Inflammatory macrophage treated with lipopolysaccharide for 1 hour (primary cell): ENCODE measurements around the gene PCDH9.
"Not testable (repeated sequence)": the region's sequence is repeated elsewhere in the genome, so short reads cannot be mapped to it uniquely, and the experiment has no call there.

Experiments used
- DNase-seq, 2 donors: peaks; one replicate each; pipeline ENCODE4 v3.0.0-alpha.2; 2020 to 2022

PCDH9 gene

DNA sequence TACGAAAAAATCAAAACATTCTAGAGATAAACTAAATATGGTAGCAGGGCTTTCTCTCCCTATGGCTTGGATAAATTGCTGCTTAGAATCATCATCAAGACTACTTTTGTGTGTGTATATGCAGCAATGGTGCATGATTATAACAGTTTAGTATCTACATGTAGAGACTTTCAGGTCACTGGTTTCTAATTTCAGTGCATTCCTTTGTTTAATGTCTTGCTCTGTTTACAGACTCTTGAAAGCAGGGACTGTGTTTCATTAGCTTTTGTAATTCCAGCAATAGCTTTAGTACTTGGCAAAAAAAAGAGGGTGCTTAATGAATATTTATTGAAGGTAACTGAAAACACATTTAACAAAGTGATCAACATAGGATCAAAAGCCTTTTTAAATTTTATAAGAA, 420.7 kb downstream of the PCDH9 start:
- DNase-seq = no peak

GRCh38 chr13:66807251-66807650, 422.9 kb downstream of the PCDH9 start:
- DNase-seq = no peak

- DNase-seq = no peak
These were observed 424.5 kb downstream of the PCDH9 start for GRCh38 chr13:66805657-66806056.

GRCh38 chr13:66803808-66804456, 426.2 kb downstream of the PCDH9 start:
- no peak for DNase-seq

GRCh38 chr13:66803013-66803807, 426.9 kb downstream of the PCDH9 start:
- DNase-seq = no peak

DNA sequence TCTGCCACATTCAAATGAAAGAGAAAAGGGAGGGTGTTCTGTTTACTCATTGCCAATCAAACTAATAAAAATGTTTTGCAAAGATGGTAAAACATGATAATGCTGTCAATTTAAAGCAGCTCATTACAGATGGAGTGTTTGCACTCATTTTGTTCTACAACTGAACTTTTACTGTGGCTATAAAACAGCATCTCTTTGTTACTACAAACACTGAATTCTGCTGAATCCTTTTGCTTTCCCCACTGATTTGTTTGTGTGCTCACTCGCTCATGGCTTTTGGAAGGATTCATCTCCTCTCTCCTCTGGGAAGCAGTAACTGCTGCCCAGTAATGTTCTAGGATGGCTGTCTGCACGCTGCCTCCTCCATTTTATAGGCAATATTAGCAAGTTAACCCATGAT, 434.5 kb downstream of the PCDH9 start:
- DNase-seq = no peak

GRCh38 chr13:66794340-66795031, 435.6 kb downstream of the PCDH9 start:
- no peak for DNase-seq

GRCh38 chr13:66790861-66791260, 439.3 kb downstream of the PCDH9 start:
- DNase-seq = no peak

DNA sequence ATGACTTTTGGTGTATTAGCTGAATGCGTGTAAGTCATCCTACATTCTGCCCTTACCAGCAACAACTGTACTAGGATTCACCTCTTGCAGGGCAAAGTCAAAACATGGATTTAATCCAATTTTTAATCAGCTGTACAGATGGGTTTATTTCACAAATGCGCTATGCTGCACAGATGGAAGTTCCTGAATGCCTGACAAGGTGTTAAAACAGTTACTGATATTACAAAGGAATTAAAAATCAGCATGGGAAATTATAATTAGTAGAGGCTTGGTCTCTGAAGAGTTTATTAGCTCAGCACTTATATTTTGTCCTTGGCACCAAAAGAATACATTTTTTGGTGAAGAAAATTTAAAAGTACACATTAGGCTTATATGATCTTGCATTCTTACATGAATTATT, 448.9 kb downstream of the PCDH9 start:
- no peak for DNase-seq

- no peak for DNase-seq
These were observed 449.3 kb downstream of the PCDH9 start for GRCh38 chr13:66780814-66781213.

DNA sequence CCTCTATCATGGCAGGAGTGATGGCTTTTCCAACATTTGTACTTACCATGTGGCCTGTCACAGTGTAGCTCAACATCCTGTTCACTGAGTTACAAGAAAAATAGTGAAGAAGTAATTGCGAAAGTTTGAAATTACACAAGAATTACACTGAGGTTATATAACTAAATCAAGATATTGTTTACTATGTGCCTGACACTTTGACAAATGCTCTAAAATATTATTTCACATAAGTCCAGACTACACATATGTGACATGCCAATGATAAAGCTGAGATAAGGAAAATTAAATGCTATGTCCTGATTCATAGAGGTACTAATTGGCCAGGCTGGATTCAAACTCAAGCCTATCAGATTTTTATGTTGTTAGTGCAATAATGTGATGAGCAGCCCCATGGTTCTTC, 451.7 kb downstream of the PCDH9 start:
- DNase-seq = no peak

- no peak for DNase-seq
These were observed 454.9 kb downstream of the PCDH9 start for GRCh38 chr13:66775196-66775595.

- no peak for DNase-seq
These were observed 456.1 kb downstream of the PCDH9 start for GRCh38 chr13:66774046-66774445.

- DNase-seq = no peak
These were observed 464.6 kb downstream of the PCDH9 start for GRCh38 chr13:66765559-66765958.

GRCh38 chr13:66760678-66761077, 469.5 kb downstream of the PCDH9 start:
- not testable (repeated sequence) for DNase-seq

- no peak for DNase-seq
These were observed 470.2 kb downstream of the PCDH9 start for GRCh38 chr13:66759919-66760318.

DNA sequence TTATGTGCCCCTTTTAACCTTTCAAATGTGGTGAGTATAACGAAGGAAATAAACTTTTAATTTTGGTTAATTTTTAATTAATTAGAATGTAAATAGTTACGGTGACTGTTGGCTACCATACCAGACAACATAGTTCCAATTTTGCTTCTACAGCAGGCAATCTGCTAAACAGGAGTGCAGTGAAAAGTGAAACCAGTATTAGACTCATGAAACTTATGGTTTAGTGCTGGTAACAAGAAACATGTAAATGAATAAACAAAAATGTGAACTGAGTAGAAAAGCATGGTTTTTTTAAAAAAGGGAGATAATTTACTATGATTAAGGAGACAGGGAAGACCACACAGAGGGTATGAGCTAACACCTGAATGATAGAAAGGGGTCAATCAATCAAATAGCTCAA, 478.4 kb downstream of the PCDH9 start:
- DNase-seq = no peak

- no peak for DNase-seq
These were observed 481.4 kb downstream of the PCDH9 start for GRCh38 chr13:66748712-66749111.

DNA sequence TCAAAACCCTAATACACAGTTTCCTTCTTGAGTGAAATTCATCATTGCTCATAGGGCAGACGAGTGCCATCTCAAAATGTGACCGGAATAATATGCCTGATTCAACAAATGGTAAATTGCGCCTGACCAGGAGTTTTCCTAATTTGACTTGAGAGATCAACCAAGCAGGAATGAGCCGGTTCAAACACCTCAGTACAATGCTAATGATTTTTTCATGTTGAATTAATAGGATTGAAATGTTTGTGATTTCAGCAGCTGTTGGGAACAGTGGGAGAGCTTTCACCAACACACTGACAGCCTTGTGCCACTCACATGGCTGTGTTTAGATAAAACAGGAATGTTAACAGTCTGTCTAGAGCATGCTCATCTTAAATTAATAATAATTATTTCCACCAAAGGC, 484.8 kb downstream of the PCDH9 start:
- no peak for DNase-seq

GRCh38 chr13:66723576-66723975, 506.6 kb downstream of the PCDH9 start:
- no peak for DNase-seq

DNA sequence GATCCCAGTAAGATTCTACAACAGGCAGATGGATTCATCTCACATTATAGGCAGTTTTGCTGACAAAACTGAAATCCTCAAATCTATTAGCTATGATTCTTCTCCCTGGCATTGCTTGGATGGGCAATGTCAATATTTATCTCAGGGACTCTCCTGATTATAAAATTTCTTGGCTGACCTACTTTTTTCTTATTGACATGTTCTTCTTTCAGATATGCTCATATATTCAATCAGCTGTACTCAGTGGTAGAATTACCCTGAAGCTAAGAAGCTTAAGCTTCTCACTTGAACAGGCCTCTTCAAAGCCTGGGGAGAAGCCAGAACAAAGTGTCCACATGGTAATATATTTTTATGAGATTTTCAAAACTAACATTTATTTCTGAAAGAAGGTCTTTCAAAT, 513.6 kb downstream of the PCDH9 start:
- DNase-seq = no peak

GRCh38 chr13:66714795-66715194, 515.3 kb downstream of the PCDH9 start:
- DNase-seq = no peak

- no peak for DNase-seq
These were observed 526.0 kb downstream of the PCDH9 start for GRCh38 chr13:66704110-66704509.

GRCh38 chr13:66703597-66703996, 526.5 kb downstream of the PCDH9 start:
- DNase-seq = no peak
